Tibial artery (tissue), 4 donors: ENCODE data around the gene SLBP.

Experiments used
- DNase-seq, 2 donors: peaks; one replicate each; pipeline ENCODE4 v3.0.0-alpha.2; 2019
- H3K27ac ChIP-seq, 2 donors: fragments of 200-600 bp; sonication (generic) in 1 of 2; 1 replicate in 1 of 2; 2 replicates in 1 of 2; pipeline ENCODE4 v1.5.1; 2018 to 2019; ENCODE audit warnings: mild to moderate bottlenecking in 1 of 2
- H3K27me3 ChIP-seq, 2 donors: fragments of 200-600 bp; sonication (generic) in 1 of 2; one replicate each; pipeline versions ENCODE4 v1.5.1 to v1.6.0; 2016 to 2019
- H3K36me3 ChIP-seq, 3 donors: fragments of 200-600 bp; sonication (generic) in 2 of 3; one replicate each; pipeline ENCODE4 v1.5.1; 2016 to 2019; ENCODE audit warnings: mild to moderate bottlenecking in 2 of 3
- H3K4me1 ChIP-seq, 4 donors: fragments of 200-600 bp; sonication (generic) in 2 of 4; 1 replicate in 3 of 4; 2 replicates in 1 of 4; pipeline ENCODE4 v1.5.1; 2016 to 2019
- H3K4me3 ChIP-seq, 2 donors: fragments of 200-600 bp; sonication (generic) in 1 of 2; 1 replicate in 1 of 2; 2 replicates in 1 of 2; pipeline ENCODE4 v1.5.1; 2018 to 2019; ENCODE audit warnings: mild to moderate bottlenecking in 2 of 2
- H3K9me3 ChIP-seq, 3 donors: fragments of 200-600 bp; sonication (generic) in 1 of 3; one replicate each; pipeline ENCODE4 v1.5.1; 2016 to 2019
- intact Hi-C: fragments of 100-400 bp; cut with DNase I; formaldehyde crosslinking; loops from one replicate; pipeline ENCODE4 v1.15.0; 2023; ENCODE audit warnings: low total_unique reads
- TF ChIP-seq, protein P1 (sequence below), 2 experiments: fragments of 200-600 bp in 1 of 2; fragments of 450-650 bp in 1 of 2; IDR thresholded peaks; one replicate each; pipeline ENCODE4 v1.5.1; 2017 to 2019; ENCODE audit warnings: antibody characterized with exemption in 2 of 2, mild to moderate bottlenecking in 1 of 2, moderate library complexity in 1 of 2

SLBP gene

DNA sequence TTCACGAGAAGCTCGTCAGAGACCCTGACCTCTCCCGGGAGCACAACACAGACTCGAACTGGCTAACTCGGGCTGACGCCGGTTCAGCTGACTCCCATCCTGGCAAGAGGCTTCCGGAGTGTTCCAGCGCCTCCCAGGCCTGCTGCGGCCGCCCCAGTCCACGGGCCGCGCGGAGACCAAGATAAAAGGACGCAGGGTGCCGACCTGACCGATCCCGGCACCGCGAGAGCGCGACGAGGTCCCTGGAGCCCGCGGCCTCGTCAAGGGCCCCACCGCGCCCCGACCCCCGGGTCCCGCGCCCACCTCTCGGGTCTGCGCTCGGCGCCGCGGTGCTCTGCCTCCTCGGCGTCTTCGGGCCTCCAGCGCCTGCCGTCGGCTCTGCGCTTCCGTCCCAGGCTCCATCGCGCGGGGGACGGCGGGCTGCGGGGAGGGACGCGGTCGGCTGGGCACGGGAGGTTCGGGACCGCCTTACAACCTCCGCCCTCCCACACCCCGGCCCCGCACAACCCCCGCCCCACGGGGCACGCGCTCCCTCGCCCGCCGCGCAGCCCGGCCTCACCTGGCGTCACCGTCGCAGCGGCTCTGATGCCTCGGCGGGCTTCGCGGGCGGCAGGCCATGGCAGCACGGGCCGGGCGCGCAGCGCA, 426 bp downstream of the SLBP start:
- intact Hi-C loops, result no loop called here
- TF ChIP-seq, protein P1, sequence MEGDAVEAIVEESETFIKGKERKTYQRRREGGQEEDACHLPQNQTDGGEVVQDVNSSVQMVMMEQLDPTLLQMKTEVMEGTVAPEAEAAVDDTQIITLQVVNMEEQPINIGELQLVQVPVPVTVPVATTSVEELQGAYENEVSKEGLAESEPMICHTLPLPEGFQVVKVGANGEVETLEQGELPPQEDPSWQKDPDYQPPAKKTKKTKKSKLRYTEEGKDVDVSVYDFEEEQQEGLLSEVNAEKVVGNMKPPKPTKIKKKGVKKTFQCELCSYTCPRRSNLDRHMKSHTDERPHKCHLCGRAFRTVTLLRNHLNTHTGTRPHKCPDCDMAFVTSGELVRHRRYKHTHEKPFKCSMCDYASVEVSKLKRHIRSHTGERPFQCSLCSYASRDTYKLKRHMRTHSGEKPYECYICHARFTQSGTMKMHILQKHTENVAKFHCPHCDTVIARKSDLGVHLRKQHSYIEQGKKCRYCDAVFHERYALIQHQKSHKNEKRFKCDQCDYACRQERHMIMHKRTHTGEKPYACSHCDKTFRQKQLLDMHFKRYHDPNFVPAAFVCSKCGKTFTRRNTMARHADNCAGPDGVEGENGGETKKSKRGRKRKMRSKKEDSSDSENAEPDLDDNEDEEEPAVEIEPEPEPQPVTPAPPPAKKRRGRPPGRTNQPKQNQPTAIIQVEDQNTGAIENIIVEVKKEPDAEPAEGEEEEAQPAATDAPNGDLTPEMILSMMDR (IDR thresholded peaks at IDR 0.05), result no peak
- Histone ChIP-seq H3K4me1 (peaks cover 0 to 47% (median 28%) of the 10 kb centered on the region in 4 donors), H3K9me3 (no peaks in the 10 kb centered on the region), H3K36me3 (peaks cover 0 to 8% (median under 1%) of the 10 kb centered on the region in 3 donors), H3K27me3 (no peaks in the 10 kb centered on the region), H3K27ac (peak overlapping the region; percentile 93 to 98), H3K4me3 (peak overlapping the region; percentile 72 to 99)
- DNase-seq, result peak; percentile 55 to 85

- peak overlapping the region; percentile 72 to 99 for H3K4me3 ChIP-seq
- DNase-seq, result peak in 1 of 2 donors; percentile 66
- intact Hi-C loops, result no loop called here
- H3K9me3 ChIP-seq, result no peaks in the 10 kb centered on the region
- peaks cover 0 to 47% (median 28%) of the 10 kb centered on the region in 4 donors for H3K4me1 ChIP-seq
- peaks cover 5 to 10% (median 6%) of the 10 kb centered on the region in 3 donors for H3K36me3 ChIP-seq
- TF ChIP-seq, protein P1 (IDR thresholded peaks at IDR 0.05), result no peak
- H3K27ac ChIP-seq, result peak overlapping the region; percentile 93 to 98
- no peaks in the 10 kb centered on the region for H3K27me3 ChIP-seq
These were observed 1.0 kb downstream of the SLBP start for GRCh38 chr4:1711055-1711570.

DNA sequence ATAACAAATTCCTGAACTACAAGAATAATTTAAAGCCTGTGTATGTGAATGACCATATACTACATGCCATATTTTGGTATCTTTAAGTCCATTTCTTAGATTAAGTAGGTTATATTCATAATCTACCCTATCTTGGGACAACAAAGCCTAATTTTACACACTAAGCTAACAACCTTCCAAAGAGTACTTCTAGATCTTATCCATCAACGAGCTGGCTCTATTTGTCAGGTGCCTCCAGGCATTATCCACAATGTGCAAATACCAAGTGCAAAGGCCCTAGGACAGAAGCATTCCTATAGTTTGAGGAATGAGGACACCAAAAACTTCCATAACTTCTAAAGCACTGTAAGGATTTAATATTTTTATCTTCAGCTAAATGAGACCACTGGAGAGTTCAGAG, 3.5 kb downstream of the SLBP start:
- H3K9me3 ChIP-seq, result no peaks in the 10 kb centered on the region
- peaks cover 0 to 31% (median 22%) of the 10 kb centered on the region in 4 donors for H3K4me1 ChIP-seq
- no peak for DNase-seq
- peaks cover 11 to 26% (median 19%) of the 10 kb centered on the region in 3 donors for H3K36me3 ChIP-seq
- H3K4me3 ChIP-seq, result no peak overlapping the region
- TF ChIP-seq, protein P1 (IDR thresholded peaks at IDR 0.05), result no peak
- H3K27ac ChIP-seq, result no peak overlapping the region
- H3K27me3 ChIP-seq, result no peaks in the 10 kb centered on the region
- intact Hi-C loops, result no loop called here

DNA sequence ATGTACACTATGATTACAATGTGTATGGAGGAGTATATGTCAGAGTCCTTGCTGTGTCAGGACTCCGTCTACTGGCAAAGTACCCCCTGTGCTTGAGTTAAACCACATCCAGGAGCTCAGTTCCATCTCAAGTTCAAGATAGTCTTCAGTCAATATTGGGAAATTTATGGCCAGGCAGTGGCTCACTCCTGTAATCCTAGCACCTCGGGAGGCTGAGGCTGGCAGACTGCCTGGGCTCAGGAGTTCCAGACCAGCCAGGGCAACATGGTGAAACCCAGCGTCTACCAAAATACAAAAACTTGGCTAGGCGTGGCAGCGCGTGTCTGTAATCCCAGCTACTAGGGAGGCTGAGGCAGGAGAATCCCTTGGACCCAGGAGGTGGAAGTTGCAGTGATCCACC, 5.8 kb downstream of the SLBP start:
- intact Hi-C loops, result no loop called here
- no peak for DNase-seq

DNA sequence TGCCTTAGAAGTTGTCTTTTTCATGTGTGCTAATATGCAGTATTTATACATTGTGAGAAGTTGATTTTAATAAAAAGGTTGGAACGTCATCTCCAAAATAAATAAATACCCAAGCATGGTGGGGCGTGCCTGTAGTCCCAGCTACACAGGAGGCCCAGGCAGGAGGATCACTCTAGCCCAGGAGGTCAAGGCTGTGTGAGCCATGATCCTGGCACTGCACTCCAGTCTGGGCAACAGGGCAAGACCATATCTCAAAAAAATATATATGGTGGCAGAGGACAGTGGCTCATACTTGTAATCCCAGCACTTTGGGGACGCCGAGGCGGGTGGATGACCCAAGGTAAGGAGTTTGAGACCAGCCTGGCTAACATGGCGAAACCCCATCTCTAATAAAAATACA, 6.4 kb downstream of the SLBP start:
- DNase-seq, result no peak
- Histone ChIP-seq H3K27ac (no peak overlapping the region), H3K36me3 (peaks cover 29 to 42% (median 34%) of the 10 kb centered on the region in 3 donors), H3K9me3 (no peaks in the 10 kb centered on the region), H3K4me3 (no peak overlapping the region), H3K27me3 (no peaks in the 10 kb centered on the region), H3K4me1 (peaks cover 0 to 17% (median 8%) of the 10 kb centered on the region in 4 donors)
- intact Hi-C loops, result no loop called here
- TF ChIP-seq, protein P1 (IDR thresholded peaks at IDR 0.05), result no peak

More for the DNA sequence above, 5.8 kb downstream of the SLBP start:
- H3K36me3 ChIP-seq, result peaks cover 29 to 37% (median 33%) of the 10 kb centered on the region in 3 donors
- TF ChIP-seq, protein P1 (IDR thresholded peaks at IDR 0.05), result no peak
- peaks cover 0 to 24% (median 14%) of the 10 kb centered on the region in 4 donors for H3K4me1 ChIP-seq
- H3K9me3 ChIP-seq, result no peaks in the 10 kb centered on the region
- no peaks in the 10 kb centered on the region for H3K27me3 ChIP-seq
- no peak overlapping the region for H3K4me3 ChIP-seq
- H3K27ac ChIP-seq, result no peak overlapping the region
